NCI-H748 treated with DMSO at 0.1 percent for 48 hours (cell line): ENCODE results near the gene ABCC6.
"Not testable (repeated sequence)": the region's sequence is repeated elsewhere in the genome, so short reads cannot be mapped to it uniquely, and the experiment has no call there.

Experiments used
- DNase-seq: peaks from one replicate; lab custom pipeline; 2025; lab: John Stamatoyannopoulos, UW

Gene ABCC6

DNA sequence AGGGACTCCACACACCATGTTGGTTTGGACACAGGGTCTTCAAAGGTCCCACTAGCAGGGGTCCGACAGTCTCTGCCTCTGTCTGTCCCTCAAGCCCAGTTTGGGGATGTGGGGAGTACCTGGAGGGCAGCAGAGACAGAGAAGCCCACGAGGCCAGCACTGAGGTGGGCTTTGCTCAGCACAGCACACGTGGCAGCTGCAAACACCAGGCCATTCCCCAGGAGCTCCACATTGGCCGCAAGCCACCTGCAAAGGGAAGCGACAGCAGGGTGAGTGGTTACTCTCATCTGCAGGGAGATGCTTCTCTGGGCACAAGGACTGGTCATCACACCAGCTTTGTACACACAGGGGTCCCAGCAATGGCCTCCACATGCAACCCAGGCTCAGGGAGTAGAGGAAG lies 62.0 kb downstream of the ABCC6 start:
- no peak for DNase-seq

DNA sequence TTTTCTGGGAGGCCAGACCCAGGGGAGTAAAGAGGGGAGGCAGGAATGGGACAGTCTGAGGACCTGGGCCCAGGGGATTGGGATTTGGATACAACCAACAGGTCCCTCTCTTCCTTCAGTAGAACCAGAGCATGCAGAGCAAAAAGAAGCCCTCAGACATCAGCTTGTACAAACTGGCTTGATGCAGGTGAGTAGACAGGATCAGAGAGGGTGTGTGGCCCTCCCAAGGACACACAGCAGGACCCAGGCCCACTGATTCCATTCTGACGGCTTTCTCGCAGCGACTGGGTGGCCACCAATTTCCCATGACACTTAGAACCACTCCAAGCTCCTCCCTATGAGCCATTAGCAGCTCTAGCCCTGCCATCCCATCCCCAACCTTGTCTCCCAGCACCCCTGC lies 63.6 kb downstream of the ABCC6 start:
- no peak for DNase-seq

DNA sequence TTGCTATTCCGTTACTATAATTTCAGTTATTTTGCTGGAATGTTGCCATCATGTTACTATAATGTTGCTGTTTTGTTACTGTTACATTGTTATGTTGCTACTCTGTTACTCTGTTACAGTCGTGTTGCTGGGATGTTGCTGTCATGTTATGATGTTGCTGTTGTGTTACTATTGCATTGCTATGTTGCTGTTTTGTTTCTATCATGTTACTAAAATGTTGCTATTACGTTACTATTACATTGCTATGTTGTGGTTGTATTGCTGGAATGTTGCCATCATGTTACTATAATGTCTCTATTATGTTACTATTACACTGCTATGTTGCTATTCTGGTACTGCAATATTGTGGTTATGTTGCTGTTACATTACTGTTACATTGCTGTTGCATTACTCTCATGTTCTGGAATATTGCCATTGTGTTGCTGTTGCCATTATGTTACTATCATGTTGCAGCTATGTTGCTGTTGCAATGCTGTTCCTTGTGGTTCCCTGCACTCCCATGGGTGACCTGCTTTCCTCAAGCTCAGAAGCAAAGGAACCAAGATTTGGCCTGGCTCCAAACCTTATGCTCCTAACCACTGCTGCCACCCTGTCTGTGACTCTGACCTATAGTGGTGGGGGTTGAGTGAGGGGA lies 64.4 kb downstream of the ABCC6 start:
- DNase-seq: no peak

DNA sequence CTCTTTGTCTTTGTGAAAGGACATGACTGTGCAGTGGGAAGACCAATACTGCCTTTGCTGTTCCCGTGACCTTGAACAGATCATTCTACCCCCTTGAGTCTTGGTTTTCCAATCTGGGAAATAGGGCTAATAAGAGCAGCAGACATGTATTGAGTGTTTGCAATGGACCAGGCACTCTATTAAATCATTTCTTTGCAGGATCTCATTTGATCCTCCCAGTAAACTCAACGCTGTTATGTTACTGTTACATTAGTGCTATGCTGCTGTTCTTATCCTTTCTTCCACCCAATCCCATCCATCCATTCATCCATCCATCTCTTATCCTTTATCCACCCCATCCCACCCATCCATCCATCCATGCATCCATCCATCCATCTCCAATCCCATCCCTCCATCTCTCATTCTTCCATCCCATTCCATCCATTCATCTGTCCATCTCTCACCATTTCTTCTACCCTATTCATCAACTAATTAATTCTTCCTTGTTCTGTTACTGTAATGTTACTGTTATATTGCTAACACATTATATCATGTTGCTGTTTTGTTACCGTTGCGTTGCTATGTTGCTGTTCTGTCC lies 65.1 kb downstream of the ABCC6 start:
- DNase-seq: no peak

DNA sequence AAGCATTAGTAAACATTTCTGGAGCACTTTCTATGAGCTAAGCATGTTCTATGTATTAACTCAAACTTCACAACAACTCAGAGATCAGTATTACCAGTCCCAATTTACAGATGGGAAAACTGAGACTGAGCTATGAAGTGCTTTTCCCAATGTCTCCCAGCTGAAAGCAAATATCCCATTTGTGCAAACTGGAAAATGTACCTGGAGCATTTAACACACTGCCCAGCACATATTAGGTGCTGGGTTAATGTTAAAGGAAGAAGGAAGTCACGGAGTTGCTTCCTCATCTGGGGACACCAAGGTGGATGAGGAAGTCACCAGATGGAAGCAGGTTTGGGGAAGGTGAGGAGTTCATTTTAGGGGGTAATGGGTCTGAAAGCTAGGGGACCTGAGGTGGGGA lies 66.1 kb downstream of the ABCC6 start:
- no peak for DNase-seq

DNA sequence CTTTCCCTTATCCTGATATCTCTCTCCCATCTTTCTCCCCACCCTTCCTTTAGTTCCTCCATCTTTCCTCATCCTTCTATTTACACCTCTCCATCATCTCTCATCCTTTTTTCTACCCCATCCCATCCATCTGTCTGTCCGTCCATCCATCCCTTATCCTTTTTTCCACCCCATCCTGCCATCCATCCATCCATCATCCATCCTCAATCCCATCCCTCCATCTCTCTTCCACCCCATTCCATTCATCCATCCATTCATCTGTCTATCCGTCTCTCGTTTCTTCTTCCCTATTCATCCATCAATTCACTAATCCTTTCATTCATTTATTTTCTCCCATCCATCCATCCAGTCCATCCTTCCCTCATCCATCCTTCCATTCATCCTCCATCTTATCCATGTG lies 68.1 kb downstream of the ABCC6 start:
- DNase-seq: no peak

DNA sequence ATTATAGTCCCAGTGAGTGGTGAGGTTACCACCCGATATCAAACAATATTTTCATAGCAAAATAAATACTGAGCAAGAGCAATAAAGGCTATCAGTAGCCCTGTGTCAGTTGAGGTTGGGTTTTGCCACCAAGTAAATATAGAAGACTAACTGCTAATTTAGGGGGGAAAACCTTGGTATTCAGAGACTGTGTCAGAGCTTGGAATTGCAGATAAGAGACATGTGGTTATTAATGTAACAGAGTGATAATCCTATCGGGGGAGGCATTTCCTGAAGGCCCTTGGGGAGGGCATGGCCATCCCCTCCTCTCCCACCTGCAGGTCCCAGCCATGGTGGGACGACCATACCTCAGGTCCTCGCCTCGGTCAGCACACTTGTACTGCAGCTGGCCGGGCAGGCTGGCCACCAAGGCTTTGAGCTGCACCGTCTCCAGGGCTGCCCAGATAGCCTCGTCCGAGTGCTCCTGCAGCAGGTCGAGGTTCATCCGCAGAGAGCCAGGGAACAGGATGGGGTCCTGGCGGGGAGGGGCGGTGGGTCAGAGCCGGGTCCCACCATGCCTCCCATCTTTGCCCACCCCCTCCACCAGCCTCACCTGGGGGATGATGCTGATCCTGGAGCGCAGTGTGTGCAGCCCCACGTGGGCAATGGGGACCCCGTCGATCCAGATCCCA lies 68.9 kb downstream of the ABCC6 start:
- no peak for DNase-seq

DNA sequence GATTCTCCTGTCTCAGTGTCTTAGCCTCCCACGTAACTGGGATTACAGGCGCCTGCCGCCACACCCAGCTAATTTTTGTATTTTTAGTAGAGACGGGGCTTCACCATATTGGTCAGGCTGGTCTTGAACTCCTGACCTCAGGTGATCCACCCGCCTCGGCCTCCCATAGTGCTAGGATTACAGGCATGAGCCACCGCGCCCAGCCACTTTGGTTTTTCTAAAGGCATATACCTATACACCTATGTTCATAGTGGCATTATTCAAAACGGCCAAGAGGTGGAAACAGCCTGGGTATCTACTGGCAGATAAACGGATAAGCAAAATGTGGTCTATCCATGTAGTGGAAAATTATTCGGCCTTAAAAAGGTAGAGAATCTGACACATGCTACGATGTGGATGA lies 70.3 kb downstream of the ABCC6 start:
- not testable (repeated sequence) for DNase-seq

DNA sequence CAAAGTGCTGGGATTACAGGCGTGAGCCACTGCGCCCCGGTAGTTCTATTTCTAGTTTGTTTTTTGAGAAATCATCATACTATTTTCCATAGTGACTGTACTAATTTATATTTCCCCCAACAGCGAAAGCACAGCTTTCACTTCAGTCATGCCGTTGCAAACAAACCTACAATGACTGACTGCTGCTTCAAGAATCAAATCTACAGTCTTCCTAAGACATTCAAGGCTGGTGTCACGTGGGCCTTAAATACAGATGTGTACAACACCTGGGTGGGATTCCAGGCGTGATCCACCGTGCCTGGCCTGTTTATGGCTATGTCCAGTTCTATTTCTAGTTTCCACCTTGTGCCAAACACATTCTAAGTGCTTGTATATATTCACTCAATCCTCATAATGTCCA lies 72.0 kb downstream of the ABCC6 start:
- DNase-seq: no peak

DNA sequence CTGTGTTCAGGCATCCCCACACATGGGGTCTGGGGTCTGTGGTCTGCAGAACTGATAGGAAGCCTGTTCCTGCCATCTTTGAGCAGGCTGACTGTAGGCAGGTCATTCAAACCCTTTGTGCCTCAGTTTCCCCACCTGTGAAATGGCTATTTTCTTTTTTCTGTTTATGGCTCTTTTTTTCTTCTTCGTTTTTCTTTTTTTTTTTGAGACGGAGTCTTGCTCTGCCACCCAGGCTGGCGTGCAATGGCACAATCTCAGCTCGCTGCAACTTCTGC lies 72.5 kb downstream of the ABCC6 start:
- DNase-seq: no peak

DNA sequence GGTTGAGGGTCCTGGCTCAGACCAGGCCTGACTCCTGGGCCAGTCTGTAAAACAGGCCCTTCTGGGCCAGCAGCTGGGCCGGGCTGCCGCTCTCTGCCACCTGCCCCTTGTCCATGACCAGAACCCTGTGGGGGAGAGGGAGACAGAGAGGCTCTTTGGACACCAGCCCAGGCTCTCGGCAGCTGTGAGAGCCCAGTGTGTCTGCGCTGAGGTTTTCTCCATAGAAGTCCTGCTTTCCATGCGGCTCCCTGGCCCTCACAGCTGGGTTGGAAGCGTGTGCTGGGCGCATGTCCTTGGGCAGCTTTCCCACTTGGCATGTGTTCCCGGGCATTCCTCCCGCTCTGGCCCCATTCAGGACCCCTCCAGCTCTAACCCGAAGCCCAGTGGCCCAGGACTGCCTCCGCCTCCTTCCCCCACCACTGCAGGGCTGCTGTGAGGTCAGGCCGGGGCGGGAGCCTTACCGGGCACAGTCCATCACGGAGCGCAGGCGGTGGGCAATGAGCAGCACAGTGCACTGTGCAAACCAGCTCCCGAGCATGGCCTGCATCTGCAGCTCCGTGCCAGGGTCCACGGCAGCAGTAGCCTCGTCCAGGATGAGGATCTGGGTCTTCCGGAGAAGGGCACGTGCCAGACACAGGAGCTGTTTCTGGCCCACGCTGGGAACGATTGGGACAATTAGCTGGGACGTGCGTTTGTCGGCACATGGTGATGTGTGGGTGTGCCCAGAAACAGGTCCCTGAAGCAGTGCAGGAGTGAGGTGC lies 73.0 kb downstream of the ABCC6 start:
- no peak for DNase-seq

DNA sequence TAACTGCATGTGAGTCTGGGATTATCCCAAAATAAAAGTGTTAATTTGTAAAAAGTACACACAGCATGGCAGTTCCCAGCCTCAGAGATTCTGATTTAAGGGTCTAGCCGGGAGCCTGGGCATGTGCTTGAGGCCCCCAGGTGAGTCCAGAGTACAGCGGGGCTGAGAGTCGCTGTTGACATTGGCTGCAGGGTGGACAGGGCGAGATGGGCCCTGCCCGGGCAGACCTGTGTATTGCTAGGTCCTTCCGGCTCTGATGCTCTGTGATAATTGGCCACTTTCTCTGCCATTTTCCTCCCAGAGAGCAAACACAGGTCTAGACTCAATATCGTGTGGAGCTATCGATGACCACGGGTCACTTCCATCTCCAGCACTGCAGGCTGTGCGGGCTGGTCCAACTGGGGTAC lies 73.6 kb downstream of the ABCC6 start:
- no peak for DNase-seq

DNA sequence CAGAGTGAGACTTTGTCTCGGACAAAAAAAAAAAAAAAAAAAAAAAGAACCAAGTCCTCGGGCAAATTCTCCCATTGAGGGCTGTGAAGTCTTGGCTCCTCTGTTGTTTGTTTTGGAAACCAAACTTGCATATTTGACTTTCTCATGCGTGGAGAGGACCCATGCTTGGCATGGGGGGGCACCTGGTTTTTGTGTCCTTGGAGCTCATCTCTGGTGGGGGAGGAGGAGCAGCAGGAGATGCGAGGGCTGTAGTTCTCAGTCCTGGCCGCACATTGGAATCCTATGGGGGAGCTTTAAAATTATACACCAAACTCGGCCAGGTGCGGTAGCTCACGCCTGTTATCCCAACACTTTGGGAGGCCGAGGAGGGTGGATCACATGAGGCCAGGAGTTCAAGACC lies 74.5 kb downstream of the ABCC6 start:
- DNase-seq: no peak

DNA sequence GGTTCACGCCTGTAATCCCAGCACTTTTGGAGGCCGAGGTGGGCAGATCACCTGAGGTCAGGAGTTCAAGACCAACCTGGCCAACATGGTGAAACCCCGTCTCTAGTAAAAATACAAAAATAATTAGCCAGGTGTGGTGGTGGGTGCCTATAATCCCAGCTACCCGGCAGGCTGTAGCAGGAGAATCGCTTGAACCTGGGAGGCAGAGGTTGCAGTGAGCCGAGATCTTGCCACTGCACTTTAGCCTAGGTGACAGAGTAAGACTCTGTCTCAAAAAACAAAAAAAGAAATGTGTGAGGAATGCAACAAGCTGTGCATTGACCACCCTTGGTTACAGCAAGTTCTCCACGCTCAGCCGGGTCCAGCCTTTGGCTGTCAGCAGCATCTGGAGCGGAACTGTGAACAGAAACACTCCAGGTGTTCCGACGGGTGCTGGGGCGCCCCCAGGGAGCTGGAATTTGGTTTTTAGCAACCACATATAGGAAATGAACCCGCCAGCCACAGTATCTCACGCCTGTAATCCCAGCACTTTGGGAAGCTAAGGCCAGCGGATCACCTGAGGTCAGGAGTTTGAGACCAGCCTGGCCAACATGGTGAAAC lies 75.2 kb downstream of the ABCC6 start:
- DNase-seq: not testable (repeated sequence)

DNA sequence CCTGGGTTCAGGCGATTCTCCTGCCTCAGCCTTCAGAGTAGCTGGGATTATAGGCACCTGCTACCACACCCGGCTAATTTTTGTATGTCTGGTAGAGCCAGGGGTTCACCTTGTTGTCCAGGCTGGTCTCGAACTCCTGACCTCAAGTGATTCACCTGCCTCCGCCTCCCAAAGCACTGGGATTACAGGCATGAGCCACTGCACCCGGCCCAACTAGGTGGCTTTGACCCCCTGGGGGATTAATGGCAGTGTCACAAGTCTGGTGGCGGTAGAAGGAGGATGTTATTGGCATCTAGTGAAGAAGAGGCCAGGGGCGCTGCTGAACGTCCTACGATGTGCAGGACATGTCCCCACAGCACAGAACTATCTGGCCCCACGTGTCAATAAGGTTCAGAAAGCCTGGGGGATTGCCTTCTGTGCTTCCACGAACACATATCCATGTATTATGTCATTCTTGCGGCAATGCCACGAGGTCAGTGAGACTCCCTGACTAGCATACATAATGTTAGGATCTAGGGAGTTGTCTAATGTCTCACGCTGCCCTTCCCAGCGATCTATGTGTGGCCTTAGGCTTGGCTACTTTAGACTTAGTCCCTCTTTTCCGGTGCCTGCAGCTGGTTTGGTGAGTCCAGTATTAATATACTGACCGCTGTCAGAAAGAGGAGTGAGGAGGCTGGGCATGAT lies 75.8 kb downstream of the ABCC6 start:
- no peak for DNase-seq

DNA sequence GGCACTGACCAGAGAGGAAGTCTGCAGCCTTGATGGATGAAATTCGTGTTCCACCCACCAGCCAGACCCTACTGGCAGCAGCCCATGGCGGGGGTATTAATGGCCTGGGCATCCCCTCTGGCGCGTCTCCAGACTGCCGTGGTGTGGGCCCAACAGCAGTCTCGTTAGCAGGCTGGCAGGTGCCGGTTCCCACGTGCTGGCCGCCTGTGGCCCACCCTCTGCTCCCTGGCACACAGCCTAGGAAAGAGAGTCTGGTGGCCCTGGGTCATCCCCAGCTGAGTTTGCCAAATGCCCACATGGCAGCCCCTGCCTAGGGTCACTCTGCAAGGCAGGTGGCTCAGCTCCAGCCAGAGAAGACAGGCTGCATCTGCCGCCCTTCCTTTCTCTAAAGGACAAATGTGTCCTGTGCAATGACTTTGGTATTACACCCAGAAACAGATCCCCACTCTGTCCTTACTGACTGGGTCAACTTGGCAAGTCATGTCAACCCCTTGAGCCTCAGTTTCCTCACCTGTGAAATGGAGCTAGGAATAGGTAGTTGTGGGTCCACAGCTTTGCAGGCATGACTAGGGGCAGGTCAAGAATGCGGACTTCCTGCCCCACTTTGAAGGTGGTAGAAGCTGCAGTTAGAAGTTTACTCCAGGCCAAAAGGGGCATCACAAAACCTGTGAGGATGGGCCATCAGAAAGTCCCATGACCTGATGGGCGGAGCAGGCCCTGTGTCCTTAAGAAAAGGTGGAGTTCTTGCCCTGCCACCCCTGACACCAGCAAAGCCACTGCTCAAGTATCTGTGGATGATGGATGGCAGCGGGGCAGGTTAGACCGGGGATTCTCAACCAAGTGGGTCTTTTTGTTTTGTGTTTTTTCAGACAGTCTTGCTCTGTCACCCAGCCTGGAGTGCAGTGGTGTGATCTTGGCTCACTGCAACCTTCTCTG lies 76.6 kb downstream of the ABCC6 start:
- DNase-seq: no peak

DNA sequence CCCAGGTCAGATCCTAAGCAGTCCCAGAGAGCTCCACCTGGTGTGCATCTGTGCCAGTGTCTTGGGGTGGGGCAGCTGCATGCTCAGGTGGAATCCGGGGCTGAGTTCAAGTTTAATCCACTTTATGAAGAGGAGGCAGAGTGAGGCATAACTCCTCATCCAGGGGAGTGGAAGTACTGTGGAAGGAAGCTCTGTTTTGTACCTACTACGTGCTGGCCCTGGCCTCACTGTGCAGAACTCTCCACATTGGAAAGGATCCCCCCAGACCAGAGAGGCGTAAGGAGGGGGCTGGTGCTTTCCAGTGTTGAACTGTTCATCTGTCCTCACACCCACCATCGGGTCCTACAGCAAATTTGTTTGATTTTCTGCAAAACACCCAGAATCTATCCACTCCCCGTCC lies 78.0 kb downstream of the ABCC6 start:
- DNase-seq: no peak

DNA sequence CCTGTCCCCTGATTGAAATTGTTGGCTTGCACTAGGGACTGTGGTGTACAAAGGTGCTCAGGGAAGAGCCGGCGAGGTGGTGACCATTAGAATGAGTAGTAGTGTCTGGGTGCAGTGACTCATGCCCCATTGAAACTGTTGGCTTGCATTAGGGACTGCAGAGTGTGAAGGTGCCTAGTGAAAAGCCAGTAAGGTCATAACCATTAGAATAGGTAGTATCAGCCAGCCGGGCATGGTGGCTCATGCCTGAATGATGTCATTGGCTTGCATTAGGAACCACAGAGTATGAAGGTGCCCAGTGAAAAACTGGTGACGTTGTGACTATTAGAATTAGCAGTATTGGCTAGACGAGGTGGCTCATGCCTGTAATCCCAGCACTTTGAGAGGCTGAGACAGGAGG lies 78.9 kb downstream of the ABCC6 start:
- no peak for DNase-seq

DNA sequence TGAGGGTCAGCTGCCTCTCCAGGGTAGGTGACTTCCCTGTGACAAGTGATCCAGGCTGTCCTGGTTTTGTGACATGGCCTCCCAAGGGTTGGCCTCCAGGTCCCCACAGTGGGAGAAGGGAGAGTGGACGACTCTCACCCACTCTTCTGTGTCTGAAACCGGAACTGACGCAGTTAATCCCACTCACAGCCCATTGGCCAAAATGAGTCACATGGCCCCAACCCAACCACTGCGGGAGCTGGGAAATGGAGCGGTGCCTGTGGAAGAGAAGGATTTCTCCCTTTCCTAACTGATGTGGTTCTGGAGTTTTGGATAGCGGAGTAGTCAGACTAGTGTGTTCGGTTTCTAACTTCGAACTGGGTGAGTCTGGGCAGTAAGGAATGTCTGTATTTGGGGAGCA lies 79.4 kb downstream of the ABCC6 start:
- DNase-seq: no peak

DNA sequence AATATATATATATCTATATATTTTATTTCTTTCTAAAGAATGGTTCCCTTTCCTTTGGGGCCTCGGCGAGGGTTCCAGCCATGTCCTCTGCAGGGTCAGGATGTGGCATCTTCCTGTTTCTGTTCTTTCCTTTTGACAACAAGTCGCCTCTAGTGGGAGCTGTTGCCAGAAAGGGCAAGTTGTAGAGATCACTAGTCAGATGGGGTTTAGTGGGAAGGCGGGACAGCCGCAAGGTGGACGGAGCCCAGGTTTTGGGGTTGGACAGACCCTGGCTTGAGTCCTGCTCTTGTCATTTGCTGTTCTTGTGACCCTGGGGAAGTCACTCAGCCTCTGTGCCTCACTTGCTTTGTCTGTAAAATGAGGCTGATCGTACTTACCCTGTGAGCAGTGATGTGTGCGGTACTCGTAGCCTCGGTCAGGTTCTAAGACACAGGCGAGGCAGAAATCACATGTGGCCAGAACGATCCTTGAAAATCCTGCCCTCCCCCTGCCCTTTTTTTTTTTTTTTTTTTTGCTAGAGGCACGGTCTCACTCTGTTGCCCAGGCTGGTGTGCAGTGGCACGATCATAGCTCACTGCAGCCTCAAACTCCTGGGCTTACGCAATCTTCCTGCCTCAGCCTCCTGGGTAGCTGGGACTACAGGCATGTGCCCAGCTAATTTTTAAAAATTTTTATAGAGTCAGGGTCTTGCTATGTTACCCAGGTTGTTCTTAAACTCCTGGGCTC lies 80.1 kb downstream of the ABCC6 start:
- no peak for DNase-seq
